Smooth muscle cell (in vitro differentiated cells): ENCODE data around the gene SUGP1. TPM values are rescaled to one million over a fixed set of nuclear protein-coding genes. Genes with fewer than 3 reads are reported as not detected.

ENCODE experiments used
- DNase-seq: peaks from one replicate; lab custom pipeline; 2025; ENCODE audit not compliant: unreplicated experiment; lab: John Stamatoyannopoulos, UW
- H2AFZ ChIP-seq: fragments of 200-600 bp; sonication (generic); 2 replicates; pipeline ENCODE4 v1.6.0; 2016; ENCODE audit warnings: antibody characterized with exemption, low read depth, mild to moderate bottlenecking
- H3F3A ChIP-seq: fragments of 200-600 bp; sonication (generic); 2 replicates; pipeline ENCODE4 v1.6.0; 2017; ENCODE audit warnings: antibody characterized with exemption, low read depth
- H3K27ac ChIP-seq: fragments of 200-600 bp; sonication (generic); 2 replicates; pipeline ENCODE4 v1.5.1; 2016; ENCODE audit warnings: low read depth, mild to moderate bottlenecking
- H3K27me3 ChIP-seq: fragments of 200-600 bp; sonication (generic); 2 replicates; pipeline ENCODE4 v1.6.1; 2016; ENCODE audit warnings: low read depth, mild to moderate bottlenecking
- H3K36me3 ChIP-seq: fragments of 200-600 bp; sonication (generic); 2 replicates; pipeline ENCODE4 v1.5.1; 2016; ENCODE audit warnings: low read depth
- H3K4me1 ChIP-seq: fragments of 200-600 bp; sonication (generic); 2 replicates; pipeline ENCODE4 v1.5.1; 2016; ENCODE audit warnings: low read depth
- H3K4me2 ChIP-seq: fragments of 200-600 bp; sonication (generic); 2 replicates; pipeline ENCODE4 v1.6.0; 2016; ENCODE audit warnings: mild to moderate bottlenecking
- H3K4me3 ChIP-seq: fragments of 200-600 bp; sonication (generic); 2 replicates; pipeline ENCODE4 v1.5.1; 2016; ENCODE audit warnings: mild to moderate bottlenecking
- H3K79me2 ChIP-seq: fragments of 200-600 bp; sonication (generic); 2 replicates; pipeline ENCODE4 v1.6.0; 2016; ENCODE audit warnings: low read depth, mild to moderate bottlenecking
- H3K9ac ChIP-seq: fragments of 200-600 bp; sonication (generic); 2 replicates; pipeline ENCODE4 v1.6.0; 2016; ENCODE audit warnings: low read depth
- H3K9me3 ChIP-seq: fragments of 200-600 bp; sonication (generic); replicated peaks from 2 replicates; pipeline ENCODE4 v1.5.1; 2016; ENCODE audit warnings: low read depth
- H4K20me1 ChIP-seq: fragments of 200-600 bp; sonication (generic); 2 replicates; pipeline ENCODE4 v1.6.0; 2016; ENCODE audit warnings: low read depth
- WGBS: methylation state at CpG from one replicate; pipeline ENCODE4 v1.1.7; 2016; ENCODE audit warnings: low lambda C conversion rate; 5-methylcytosine and 5-hydroxymethylcytosine counted together
- polyA plus RNA-seq: library from polyadenylated mRNA; unstranded; fragments of >200 nt; fragmentation: Nextera tagmentation; extraction: Ambion mirVana; gene quantifications from 2 replicates; pipeline ENCODE4 v1.2.1, GENCODE V29; 2016
- small RNA-seq: library from RNA; depleted of rRNA; stranded (forward); fragments of <200 nt; gene quantifications from one replicate; pipeline ENCODE3, GENCODE V24; 2014
- total RNA-seq: library from RNA; depleted of rRNA; stranded (reverse); fragments of >200 nt; gene quantifications from 2 replicates; pipeline ENCODE4 v1.2.3, GENCODE V29; 2014
- TF ChIP-seq, protein P1 (sequence below): fragments of 200-600 bp; sonication (generic); IDR thresholded peaks from 2 replicates; pipeline ENCODE4 v1.5.1; 2017; ENCODE audit warnings: borderline replicate concordance, mild to moderate bottlenecking, antibody characterized with exemption; ENCODE audit not compliant: insufficient read depth, poor library complexity, severe bottlenecking

The SUGP1 gene
- total and polyA plus RNA-seq, 2 experiments from 2014 or later: 19.9 to 54.1 TPM

DNA sequence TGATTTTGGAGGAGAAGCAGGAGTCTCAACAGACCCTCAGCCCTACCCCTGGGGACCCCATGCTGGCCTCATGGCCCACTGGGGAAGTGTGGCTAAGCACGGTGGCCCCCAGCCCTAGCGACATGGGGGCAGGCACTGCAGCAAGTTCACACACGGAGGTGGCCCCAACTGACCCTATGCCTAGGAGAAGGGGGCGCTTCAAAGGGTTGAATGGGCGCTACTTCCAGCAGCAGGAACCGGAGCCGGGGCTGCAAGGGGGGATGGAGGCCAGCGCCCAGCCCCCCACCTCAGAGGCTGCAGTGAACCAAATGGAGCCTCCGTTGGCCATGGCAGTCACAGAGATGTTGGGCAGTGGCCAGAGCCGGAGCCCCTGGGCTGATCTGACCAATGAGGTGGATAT is 93.6 kb downstream of the SUGP1 start:
- Histone ChIP-seq H2AFZ (no peak overlapping the region), H3K4me3 (no peak overlapping the region), H3K4me2 (no peak overlapping the region), H3K4me1 (no peaks in the 10 kb centered on the region), H3K79me2 (no peaks in the 10 kb centered on the region), H4K20me1 (no peaks in the 10 kb centered on the region), H3K36me3 (no peaks in the 10 kb centered on the region), H3F3A (no peaks in the 10 kb centered on the region), H3K9me3 (no peaks in the 10 kb centered on the region), H3K9ac (no peak overlapping the region), H3K27me3 (peaks cover 56% of the 10 kb centered on the region), H3K27ac (no peak overlapping the region)
- 85% methylated on average over 10 of the region's 10 CpGs for WGBS
- TF ChIP-seq, protein P1, sequence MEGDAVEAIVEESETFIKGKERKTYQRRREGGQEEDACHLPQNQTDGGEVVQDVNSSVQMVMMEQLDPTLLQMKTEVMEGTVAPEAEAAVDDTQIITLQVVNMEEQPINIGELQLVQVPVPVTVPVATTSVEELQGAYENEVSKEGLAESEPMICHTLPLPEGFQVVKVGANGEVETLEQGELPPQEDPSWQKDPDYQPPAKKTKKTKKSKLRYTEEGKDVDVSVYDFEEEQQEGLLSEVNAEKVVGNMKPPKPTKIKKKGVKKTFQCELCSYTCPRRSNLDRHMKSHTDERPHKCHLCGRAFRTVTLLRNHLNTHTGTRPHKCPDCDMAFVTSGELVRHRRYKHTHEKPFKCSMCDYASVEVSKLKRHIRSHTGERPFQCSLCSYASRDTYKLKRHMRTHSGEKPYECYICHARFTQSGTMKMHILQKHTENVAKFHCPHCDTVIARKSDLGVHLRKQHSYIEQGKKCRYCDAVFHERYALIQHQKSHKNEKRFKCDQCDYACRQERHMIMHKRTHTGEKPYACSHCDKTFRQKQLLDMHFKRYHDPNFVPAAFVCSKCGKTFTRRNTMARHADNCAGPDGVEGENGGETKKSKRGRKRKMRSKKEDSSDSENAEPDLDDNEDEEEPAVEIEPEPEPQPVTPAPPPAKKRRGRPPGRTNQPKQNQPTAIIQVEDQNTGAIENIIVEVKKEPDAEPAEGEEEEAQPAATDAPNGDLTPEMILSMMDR: no peak
- no peak for DNase-seq

DNA sequence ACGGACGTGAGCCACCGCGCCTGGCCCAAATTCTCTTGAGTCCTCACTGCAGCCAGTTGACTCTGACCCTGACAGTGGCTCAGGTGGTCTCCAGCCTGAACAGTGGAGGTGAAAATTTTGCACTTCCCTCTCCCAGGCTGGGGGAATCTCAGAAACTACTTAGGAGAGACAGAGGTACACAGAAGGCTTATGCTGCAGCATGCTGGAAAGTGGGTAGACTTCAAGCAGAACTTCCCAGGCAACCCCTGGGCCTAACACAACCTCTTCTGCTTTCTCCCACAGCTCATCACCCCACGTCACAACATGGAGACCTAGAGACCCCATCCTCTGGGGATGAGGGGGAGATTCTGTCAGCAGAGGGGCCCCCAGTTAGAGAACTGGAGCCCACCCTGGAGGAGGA is 94.1 kb downstream of the SUGP1 start:
- 90% methylated on average over 5 of the region's 5 CpGs for WGBS
- no peak for DNase-seq
- peaks cover 56% of the 10 kb centered on the region for H3K27me3 ChIP-seq
- no peaks in the 10 kb centered on the region for H3K4me1 ChIP-seq
- no peak overlapping the region for H2AFZ ChIP-seq
- H3K4me2 ChIP-seq: no peak overlapping the region
- no peaks in the 10 kb centered on the region for H3K9me3 ChIP-seq
- no peaks in the 10 kb centered on the region for H3K36me3 ChIP-seq
- H4K20me1 ChIP-seq: no peaks in the 10 kb centered on the region
- no peaks in the 10 kb centered on the region for H3K79me2 ChIP-seq
- no peak overlapping the region for H3K4me3 ChIP-seq
- TF ChIP-seq, protein P1: no peak
- no peak overlapping the region for H3K9ac ChIP-seq
- no peak overlapping the region for H3K27ac ChIP-seq
- no peaks in the 10 kb centered on the region for H3F3A ChIP-seq

Small RNAs within 50 kb of the gene (small RNA-seq; reads per million reads assigned to genes)
- gene RNU6-1028P: not detected

Other genes with a start within 250 kb of the SUGP1 start
- gene TMEM161A, start 182.0 kb downstream of the SUGP1 start, total RNA-seq: 20.3 and 30.3 TPM in 2 replicates
- gene TMEM161A, start 182.0 kb downstream of the SUGP1 start, polyA plus RNA-seq: 40.6 and 47.8 TPM in 2 replicates
- gene MEF2B, start 150.2 kb downstream of the SUGP1 start, total RNA-seq: 0.40 TPM in 1 of 2 replicates, not detected in the other
- gene MEF2B, start 150.2 kb downstream of the SUGP1 start, polyA plus RNA-seq: 2.9 and 4.4 TPM in 2 replicates
- gene BORCS8, start 128.4 kb downstream of the SUGP1 start, total RNA-seq: 6.6 and 10.0 TPM in 2 replicates
- gene BORCS8, start 128.4 kb downstream of the SUGP1 start, polyA plus RNA-seq: 15.7 and 25.9 TPM in 2 replicates
- 47.5 and 59.6 TPM in 2 replicates for gene RFXANK, start 128.3 kb downstream of the SUGP1 start, total RNA-seq
- 93.5 and 94.8 TPM in 2 replicates for gene RFXANK, start 128.3 kb downstream of the SUGP1 start, polyA plus RNA-seq
- gene NR2C2AP, start 117.1 kb downstream of the SUGP1 start, total RNA-seq: 3.2 and 6.9 TPM in 2 replicates
- gene NR2C2AP, start 117.1 kb downstream of the SUGP1 start, polyA plus RNA-seq: 10.5 and 14.5 TPM in 2 replicates
- gene NCAN, start 108.6 kb downstream of the SUGP1 start, total RNA-seq: 0.09 TPM in 1 of 2 replicates, not detected in the other
- not detected in 2 replicates for gene NCAN, start 108.6 kb downstream of the SUGP1 start, polyA plus RNA-seq
- 1.0 and 3.4 TPM in 2 replicates for gene TM6SF2, start 47.2 kb downstream of the SUGP1 start, total RNA-seq
- 7.9 and 9.4 TPM in 2 replicates for gene TM6SF2, start 47.2 kb downstream of the SUGP1 start, polyA plus RNA-seq
- gene MAU2, start 320 bp upstream of the SUGP1 start, total RNA-seq: 25.4 and 28.0 TPM in 2 replicates
- 19.9 and 27.6 TPM in 2 replicates for gene MAU2, start 320 bp upstream of the SUGP1 start, polyA plus RNA-seq
- 26.8 and 27.1 TPM in 2 replicates for gene GATAD2A, start 85.2 kb upstream of the SUGP1 start, total RNA-seq
- gene GATAD2A, start 85.2 kb upstream of the SUGP1 start, polyA plus RNA-seq: 27.0 and 38.3 TPM in 2 replicates
- 1.3 and 5.4 TPM in 2 replicates for gene TSSK6, start 195.0 kb upstream of the SUGP1 start, total RNA-seq
- 0.31 and 0.49 TPM in 2 replicates for gene TSSK6, start 195.0 kb upstream of the SUGP1 start, polyA plus RNA-seq
- 42.3 and 51.8 TPM in 2 replicates for gene NDUFA13, start 195.7 kb upstream of the SUGP1 start, total RNA-seq
- 559 and 575 TPM in 2 replicates for gene NDUFA13, start 195.7 kb upstream of the SUGP1 start, polyA plus RNA-seq
- 2.2 TPM in 2 replicates for gene YJEFN3, start 208.4 kb upstream of the SUGP1 start, total RNA-seq
- 5.8 and 11.1 TPM in 2 replicates for gene YJEFN3, start 208.4 kb upstream of the SUGP1 start, polyA plus RNA-seq
- gene CILP2, start 217.8 kb upstream of the SUGP1 start, total RNA-seq: 27.2 and 31.0 TPM in 2 replicates
- 62.2 and 95.0 TPM in 2 replicates for gene CILP2, start 217.8 kb upstream of the SUGP1 start, polyA plus RNA-seq